Lower leg skin (tissue), 3 donors: ENCODE measurements around the gene NOP53.

Source experiments
- CTCF ChIP-seq, 3 donors: fragments of 450-650 bp; IDR thresholded peaks; one replicate each; pipeline ENCODE4 v1.5.1; 2016; ENCODE audit warnings: antibody characterized with exemption in 3 of 3, mild to moderate bottlenecking in 3 of 3, moderate library complexity in 2 of 3
- POLR2A ChIP-seq, 2 donors: fragments of 450-650 bp; IDR thresholded peaks; one replicate each; pipeline ENCODE4 v1.6.1; 2016 to 2017; ENCODE audit warnings: antibody characterized with exemption in 2 of 2, mild to moderate bottlenecking in 1 of 2, moderate library complexity in 1 of 2

DNA sequence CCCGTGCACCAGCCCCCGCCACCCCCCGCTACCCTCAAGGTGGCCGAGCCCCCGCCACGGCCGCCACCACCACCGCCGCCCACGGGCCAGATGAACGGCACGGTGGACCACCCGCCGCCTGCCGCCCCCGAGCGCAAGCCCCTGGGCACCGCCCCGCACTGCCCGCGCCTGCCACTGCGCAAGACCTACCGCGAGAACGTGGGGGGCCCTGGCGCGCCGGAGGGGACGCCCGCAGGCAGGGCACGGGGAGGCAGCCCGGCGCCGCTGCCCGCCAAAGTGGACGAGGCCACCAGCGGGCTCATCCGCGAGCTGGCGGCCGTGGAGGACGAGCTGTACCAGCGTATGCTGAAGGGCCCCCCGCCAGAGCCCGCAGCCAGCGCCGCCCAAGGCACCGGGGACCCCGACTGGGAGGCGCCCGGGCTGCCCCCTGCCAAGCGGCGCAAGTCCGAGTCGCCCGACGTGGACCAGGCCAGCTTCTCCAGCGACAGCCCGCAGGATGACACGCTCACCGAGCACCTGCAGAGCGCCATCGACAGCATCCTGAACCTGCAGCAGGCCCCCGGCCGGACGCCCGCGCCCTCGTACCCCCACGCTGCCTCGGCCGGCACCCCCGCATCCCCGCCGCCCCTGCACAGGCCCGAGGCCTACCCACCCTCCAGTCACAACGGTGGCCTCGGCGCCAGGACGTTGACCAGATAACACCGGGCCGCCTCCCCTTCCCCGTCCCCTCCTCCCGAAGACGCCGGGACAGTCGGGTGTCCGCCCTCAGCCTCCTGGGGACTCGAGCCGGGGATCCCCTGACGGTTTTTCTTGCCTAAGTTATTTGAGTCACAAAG lies 43.4 kb upstream of the NOP53 start:
- TF ChIP-seq POLR2A (IDR thresholded peaks at IDR 0.05) = no peak
- no peak for TF ChIP-seq CTCF (IDR thresholded peaks at IDR 0.05)
